Mesenchymal stem cell (in vitro differentiated cells and primary cell): ENCODE results near the gene CDRT4.

ENCODE experiments used
- DNase-seq: peaks from one replicate; pipeline ENCODE4 v3.0.0-alpha.2; 2013
- H2AFZ ChIP-seq: one replicate; pipeline ENCODE4 v1.6.1; 2013; ENCODE audit warnings: low read depth, mild to moderate bottlenecking, control low read depth, inconsistent platforms, low read length, moderate library complexity
- H2AK5ac ChIP-seq: 2 replicates; pipeline ENCODE4 v1.6.1; 2013; ENCODE audit warnings: low read length, moderate library complexity, mild to moderate bottlenecking, inconsistent platforms; ENCODE audit not compliant: severe bottlenecking
- H2BK120ac ChIP-seq: one replicate; pipeline ENCODE4 v1.6.1; 2013; ENCODE audit warnings: low read depth, mild to moderate bottlenecking, inconsistent platforms, low read length, moderate library complexity
- H2BK12ac ChIP-seq, 2 experiments: one replicate each; pipeline ENCODE4 v1.6.1; 2013; ENCODE audit warnings: inconsistent platforms in 2 of 2, low read length in 2 of 2, mild to moderate bottlenecking in 2 of 2, moderate library complexity in 2 of 2, control low read depth in 1 of 2
- H2BK15ac ChIP-seq: one replicate; pipeline ENCODE4 v1.6.1; 2013; ENCODE audit warnings: mild to moderate bottlenecking, low read depth, inconsistent platforms; ENCODE audit not compliant: poor library complexity, severe bottlenecking
- H2BK5ac ChIP-seq: 2 replicates; pipeline ENCODE4 v1.6.1; 2013; ENCODE audit warnings: low read depth, mild to moderate bottlenecking, low read length, control low read depth, inconsistent platforms; ENCODE audit not compliant: poor library complexity, severe bottlenecking
- H3K14ac ChIP-seq, 2 experiments: one replicate each; pipeline ENCODE4 v1.6.1; 2013; ENCODE audit warnings: inconsistent platforms in 2 of 2, low read length in 2 of 2, control low read depth in 1 of 2, mild to moderate bottlenecking in 1 of 2, moderate library complexity in 1 of 2
- H3K18ac ChIP-seq, 2 experiments: one replicate each; pipeline ENCODE4 v1.6.1; 2013; ENCODE audit warnings: inconsistent platforms in 2 of 2, low read length in 2 of 2, control low read depth in 1 of 2, low read depth in 1 of 2, mild to moderate bottlenecking in 1 of 2
- H3K23ac ChIP-seq, 2 experiments: one replicate each; pipeline ENCODE4 v1.6.1; 2013; ENCODE audit warnings: inconsistent platforms in 2 of 2, low read length in 2 of 2, mild to moderate bottlenecking in 2 of 2, moderate library complexity in 2 of 2, control low read depth in 1 of 2
- H3K27ac ChIP-seq: 2 replicates; pipeline ENCODE4 v1.5.1; 2013; ENCODE audit warnings: mild to moderate bottlenecking, moderate library complexity, low read length, control low read depth, inconsistent platforms; ENCODE audit not compliant: poor library complexity, severe bottlenecking
- H3K27me3 ChIP-seq, 2 experiments: 2 replicates each; pipeline versions ENCODE4 v1.6.1 to v1.7.0; 2013; ENCODE audit warnings: low read length in 2 of 2, mild to moderate bottlenecking in 2 of 2, moderate library complexity in 2 of 2, control low read depth in 1 of 2, inconsistent platforms in 1 of 2; ENCODE audit not compliant: control insufficient read depth in 1 of 2, insufficient read depth in 1 of 2
- H3K36me3 ChIP-seq, 2 experiments: 2 replicates each; pipeline versions ENCODE4 v1.6.1 to v1.7.0; 2013; ENCODE audit warnings: low read length in 2 of 2, control low read depth in 1 of 2, inconsistent platforms in 1 of 2, low read depth in 1 of 2, mild to moderate bottlenecking in 1 of 2; ENCODE audit not compliant: insufficient read depth in 2 of 2, control insufficient read depth in 1 of 2
- H3K4ac ChIP-seq, 2 experiments: one replicate each; pipeline ENCODE4 v1.6.1; 2013; ENCODE audit warnings: inconsistent platforms in 2 of 2, low read length in 2 of 2, mild to moderate bottlenecking in 2 of 2, moderate library complexity in 2 of 2, control low read depth in 1 of 2, low read depth in 1 of 2
- H3K4me1 ChIP-seq: 2 replicates; pipeline ENCODE4 v1.6.1; 2013; ENCODE audit warnings: low read depth, low read length, control low read depth; ENCODE audit not compliant: control insufficient read depth, insufficient read depth
- H3K4me2 ChIP-seq: 2 replicates; pipeline ENCODE4 v1.6.1; 2013; ENCODE audit warnings: low read length, mild to moderate bottlenecking, inconsistent platforms; ENCODE audit not compliant: poor library complexity, severe bottlenecking
- H3K4me3 ChIP-seq, 2 experiments: 2 replicates each; pipeline versions ENCODE4 v1.5.1 to v1.7.0; 2013; ENCODE audit warnings: low read length in 2 of 2, mild to moderate bottlenecking in 2 of 2, control low read depth in 1 of 2, low read depth in 1 of 2; ENCODE audit not compliant: insufficient read depth in 1 of 2
- H3K79me1 ChIP-seq: replicated peaks from 2 replicates; pipeline ENCODE4 v1.6.1; 2013; ENCODE audit warnings: mild to moderate bottlenecking, control low read depth, low read length, inconsistent platforms; ENCODE audit not compliant: poor library complexity, severe bottlenecking
- H3K9ac ChIP-seq: 2 replicates; pipeline ENCODE4 v1.7.0; 2013; ENCODE audit warnings: mild to moderate bottlenecking, low read length, moderate library complexity
- H3K9me3 ChIP-seq: 2 replicates; pipeline ENCODE4 v1.7.0; 2013; ENCODE audit warnings: mild to moderate bottlenecking, low read length; ENCODE audit not compliant: control insufficient read depth
- H4K8ac ChIP-seq: one replicate; pipeline ENCODE4 v1.6.1; 2013; ENCODE audit warnings: inconsistent platforms, mild to moderate bottlenecking, low read length, moderate library complexity
- H4K91ac ChIP-seq: one replicate; pipeline ENCODE4 v1.6.1; 2013; ENCODE audit warnings: mild to moderate bottlenecking, low read length, inconsistent platforms
- WGBS: methylation state at CpG from one replicate; pipeline ENCODE4 v1.1.7; 2013; ENCODE audit warnings: mixed read lengths; 5-methylcytosine and 5-hydroxymethylcytosine counted together

Gene CDRT4

DNA sequence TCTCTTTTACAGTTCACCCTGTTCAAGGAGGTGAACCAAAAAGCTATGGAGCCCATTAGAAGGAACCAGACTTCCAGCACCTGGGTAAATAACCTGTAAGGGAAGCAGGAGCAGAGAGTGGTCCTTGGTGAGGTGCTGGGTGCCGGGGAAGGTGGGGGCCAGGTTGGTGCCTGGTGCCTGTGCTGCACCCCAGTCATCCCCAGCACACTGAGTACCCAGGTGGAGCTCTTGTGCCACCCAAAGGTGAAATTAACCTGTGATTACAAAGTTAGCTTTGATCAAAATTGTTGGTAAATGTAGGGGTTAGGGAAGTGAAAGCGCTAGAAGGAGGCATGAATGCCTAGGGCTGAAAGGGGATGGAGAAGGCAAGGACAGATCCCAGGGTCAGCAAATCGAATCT is 58.6 kb downstream of the CDRT4 start:
- H3K4ac ChIP-seq = no peak overlapping the region
- H3K4me3 ChIP-seq = peak overlapping the region in 1 of 2 experiments; percentile 71

GRCh38 chr17:15406081-15406480 is 61.3 kb downstream of the CDRT4 start:
- whole genome bisulfite sequencing = 59% methylated on average over 5 of the region's 5 CpGs
- Histone ChIP-seq H3K27me3 (no peaks in the 10 kb centered on the region), H2BK12ac (no peak overlapping the region), H2BK5ac (no peak overlapping the region), H2BK15ac (no peak overlapping the region), H3K9me3 (no peaks in the 10 kb centered on the region), H3K18ac (peak overlapping the region in 1 of 2 experiments; percentile 4), H3K4ac (no peak overlapping the region), H3K36me3 (no peaks in the 10 kb centered on the region), H2BK120ac (no peak overlapping the region), H3K23ac (no peak overlapping the region), H2AK5ac (no peak overlapping the region), H3K4me1 (peaks cover 11% of the 10 kb centered on the region), H3K27ac (no peak overlapping the region), H2AFZ (no peak overlapping the region), H3K4me2 (no peak overlapping the region), H4K8ac (no peak overlapping the region), H3K14ac (no peak overlapping the region), H3K9ac (no peak overlapping the region), H4K91ac (no peak overlapping the region), H3K79me1 (no peaks in the 10 kb centered on the region), H3K4me3 (no peak overlapping the region)
- peak; percentile 30 for DNase-seq

More for the DNA sequence above, 58.6 kb downstream of the CDRT4 start:
- Histone ChIP-seq H3K4me1 (peaks cover 11% of the 10 kb centered on the region), H2BK15ac (peak overlapping the region; percentile 73), H3K23ac (no peak overlapping the region), H3K18ac (peak overlapping the region in 1 of 2 experiments; percentile 46), H2AK5ac (peak overlapping the region; percentile 85), H3K79me1 (no peaks in the 10 kb centered on the region), H2AFZ (no peak overlapping the region), H4K8ac (peak overlapping the region; percentile 12), H3K9ac (peak overlapping the region; percentile 88), H3K9me3 (no peaks in the 10 kb centered on the region), H3K14ac (no peak overlapping the region), H3K4me2 (no peak overlapping the region), H3K36me3 (no peaks in the 10 kb centered on the region), H2BK5ac (no peak overlapping the region), H4K91ac (peak overlapping the region; percentile 11), H3K27me3 (no peaks in the 10 kb centered on the region), H2BK12ac (peak overlapping the region in 1 of 2 experiments; percentile 59), H3K27ac (no peak overlapping the region), H2BK120ac (peak overlapping the region; percentile 54)
- no peak for DNase-seq
- WGBS = 98% methylated on average over 3 of the region's 3 CpGs

GRCh38 chr17:15405058-15405415 is 62.4 kb downstream of the CDRT4 start:
- no peak overlapping the region for H3K18ac ChIP-seq
- H3K4me3 ChIP-seq = no peak overlapping the region
- H2BK120ac ChIP-seq = no peak overlapping the region
- no peaks in the 10 kb centered on the region for H3K9me3 ChIP-seq
- H2BK5ac ChIP-seq = no peak overlapping the region
- H3K14ac ChIP-seq = no peak overlapping the region
- H3K23ac ChIP-seq = no peak overlapping the region
- no peak overlapping the region for H3K4me2 ChIP-seq
- no peak overlapping the region for H2BK15ac ChIP-seq
- WGBS = over 99% methylated on average over 6 of the region's 6 CpGs
- H3K27ac ChIP-seq = no peak overlapping the region
- no peak overlapping the region for H2BK12ac ChIP-seq
- H2AFZ ChIP-seq = no peak overlapping the region
- peak overlapping the region; percentile 60 for H3K9ac ChIP-seq
- no peak overlapping the region for H4K8ac ChIP-seq
- DNase-seq = no peak
- H3K36me3 ChIP-seq = no peaks in the 10 kb centered on the region
- H3K4ac ChIP-seq = no peak overlapping the region
- no peak overlapping the region for H2AK5ac ChIP-seq
- no peaks in the 10 kb centered on the region for H3K27me3 ChIP-seq
- H3K79me1 ChIP-seq = no peaks in the 10 kb centered on the region
- no peak overlapping the region for H4K91ac ChIP-seq
- H3K4me1 ChIP-seq = peaks cover 11% of the 10 kb centered on the region

DNA sequence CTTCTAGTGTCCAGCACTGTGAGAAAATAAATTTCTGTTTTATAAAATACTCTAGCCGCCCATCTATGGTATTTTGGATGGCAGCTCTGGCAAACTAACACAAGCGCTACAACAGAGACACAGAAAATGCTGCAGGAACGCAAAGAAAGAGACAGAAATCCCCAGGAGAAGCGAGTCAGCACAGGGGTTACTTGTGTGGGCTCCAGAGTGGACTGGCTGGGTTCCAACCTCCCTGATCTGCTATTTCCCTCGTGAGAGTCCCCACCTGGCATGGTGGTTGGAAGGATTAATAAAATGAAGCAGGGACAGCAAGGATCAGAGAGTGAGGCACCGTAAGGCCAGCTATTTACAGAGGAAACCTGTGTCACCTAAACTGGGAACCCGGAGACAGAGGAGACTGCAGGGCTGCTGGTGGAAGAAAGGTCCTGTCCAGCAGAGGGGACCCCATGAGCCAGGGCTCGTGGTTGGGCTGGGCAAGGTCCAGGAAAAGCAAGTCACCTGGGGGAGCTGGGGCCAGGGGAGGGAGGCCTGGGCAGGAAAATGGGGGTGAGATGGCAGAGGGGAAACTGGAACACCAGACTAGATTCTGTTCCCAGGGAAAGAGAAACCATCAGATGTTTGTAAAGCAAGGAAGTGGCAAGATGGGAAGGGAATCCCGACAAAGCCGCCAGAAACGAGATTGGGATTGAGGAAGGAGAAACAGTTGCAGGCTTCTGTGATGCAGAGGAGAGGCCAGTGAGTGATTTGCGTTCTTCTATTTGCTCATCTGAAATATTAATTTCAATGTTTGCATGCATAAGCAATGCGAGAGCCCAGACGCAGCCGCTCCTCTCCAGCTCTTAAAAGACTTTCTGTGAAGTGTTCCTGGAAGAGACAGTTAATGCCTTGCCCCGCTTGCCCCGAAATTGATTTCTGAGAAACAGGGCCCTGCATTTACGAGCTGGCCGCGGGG is 63.0 kb downstream of the CDRT4 start:
- Histone ChIP-seq H3K18ac (no peak overlapping the region), H4K8ac (no peak overlapping the region), H3K14ac (no peak overlapping the region), H3K9me3 (no peaks in the 10 kb centered on the region), H2BK15ac (no peak overlapping the region), H2AFZ (no peak overlapping the region), H3K23ac (no peak overlapping the region), H3K27me3 (no peaks in the 10 kb centered on the region), H3K4me2 (no peak overlapping the region), H4K91ac (no peak overlapping the region), H3K36me3 (no peaks in the 10 kb centered on the region), H3K9ac (peak overlapping the region; percentile 60), H3K4me1 (peaks cover 9% of the 10 kb centered on the region), H3K27ac (no peak overlapping the region), H2AK5ac (no peak overlapping the region), H2BK120ac (no peak overlapping the region), H2BK12ac (peak overlapping the region in 1 of 2 experiments; percentile 8), H2BK5ac (no peak overlapping the region), H3K4me3 (peak overlapping the region in 1 of 2 experiments; percentile 39), H3K79me1 (no peaks in the 10 kb centered on the region), H3K4ac (no peak overlapping the region)
- DNase-seq = peak; percentile 47
- 84% methylated on average over 20 of the region's 20 CpGs for WGBS
